Measurements from ENCODE around the gene RNF144A. TPM values are rescaled to one million over a fixed set of nuclear protein-coding genes. Genes with fewer than 3 reads are reported as not detected.
"Not testable (repeated sequence)": the region's sequence is repeated elsewhere in the genome, so short reads cannot be mapped to it uniquely, and the experiment has no call there.

The RNF144A gene
- total and polyA plus RNA-seq, 2 donors (not counting 3 experiments of a cell fraction or from before 2014, with no cell fraction given) = 9.7 to 28.8 TPM

DNA sequence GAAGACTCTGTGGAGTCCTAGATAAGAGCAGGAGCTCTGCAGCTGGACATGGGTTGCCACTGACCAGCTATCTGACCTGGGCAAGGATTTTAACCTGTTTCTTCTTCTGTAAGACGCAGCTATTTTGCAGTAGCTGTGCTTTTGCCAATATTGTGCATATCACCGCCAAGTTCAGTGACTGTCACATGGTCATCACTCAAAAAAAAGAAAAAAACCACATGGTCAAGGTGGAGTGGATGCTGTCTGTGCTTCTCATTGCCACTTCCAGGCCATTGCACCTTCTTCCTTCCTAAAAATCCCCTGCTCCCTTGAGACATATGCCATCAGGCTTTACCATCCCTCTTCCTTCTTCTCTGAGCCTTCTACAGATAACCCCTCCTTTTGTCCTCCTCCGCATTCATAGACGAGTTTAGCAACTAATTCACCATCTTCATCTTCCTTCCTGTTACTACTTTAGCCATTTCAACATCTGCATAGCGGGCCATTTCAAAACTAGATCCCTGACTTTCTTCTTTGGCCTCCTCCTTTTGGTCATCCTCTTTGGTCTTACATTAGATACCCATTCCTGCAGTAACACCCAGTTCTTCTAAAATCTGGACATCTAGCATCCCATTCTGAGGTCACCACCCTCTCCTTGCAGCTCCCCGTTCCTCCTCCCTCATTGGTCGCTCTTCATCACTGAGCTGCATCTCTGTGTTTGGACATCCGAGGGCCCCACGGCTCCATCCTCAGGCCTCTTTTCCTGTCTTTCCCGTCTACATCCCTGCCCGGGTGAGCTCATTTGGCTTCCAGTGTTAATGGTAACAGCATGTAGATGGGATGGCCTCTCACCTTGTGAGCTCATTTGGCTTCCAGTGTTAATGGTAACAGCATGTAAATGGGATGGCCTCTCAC, 17.8 kb downstream of the RNF144A start:
- no peaks in the 10 kb centered on the region for H3K9me3 ChIP-seq (replicated peaks; ENCODE audit: control insufficient read depth, insufficient read depth, low read length)
- no peak overlapping the region for H3K9ac ChIP-seq (replicated peaks; ENCODE audit: extremely low read depth, insufficient read depth, low read length)
- TF ChIP-seq MYC (IDR thresholded peaks at IDR 0.05; ENCODE audit: low read depth, low read length) = no peak
- TF ChIP-seq, protein P1, sequence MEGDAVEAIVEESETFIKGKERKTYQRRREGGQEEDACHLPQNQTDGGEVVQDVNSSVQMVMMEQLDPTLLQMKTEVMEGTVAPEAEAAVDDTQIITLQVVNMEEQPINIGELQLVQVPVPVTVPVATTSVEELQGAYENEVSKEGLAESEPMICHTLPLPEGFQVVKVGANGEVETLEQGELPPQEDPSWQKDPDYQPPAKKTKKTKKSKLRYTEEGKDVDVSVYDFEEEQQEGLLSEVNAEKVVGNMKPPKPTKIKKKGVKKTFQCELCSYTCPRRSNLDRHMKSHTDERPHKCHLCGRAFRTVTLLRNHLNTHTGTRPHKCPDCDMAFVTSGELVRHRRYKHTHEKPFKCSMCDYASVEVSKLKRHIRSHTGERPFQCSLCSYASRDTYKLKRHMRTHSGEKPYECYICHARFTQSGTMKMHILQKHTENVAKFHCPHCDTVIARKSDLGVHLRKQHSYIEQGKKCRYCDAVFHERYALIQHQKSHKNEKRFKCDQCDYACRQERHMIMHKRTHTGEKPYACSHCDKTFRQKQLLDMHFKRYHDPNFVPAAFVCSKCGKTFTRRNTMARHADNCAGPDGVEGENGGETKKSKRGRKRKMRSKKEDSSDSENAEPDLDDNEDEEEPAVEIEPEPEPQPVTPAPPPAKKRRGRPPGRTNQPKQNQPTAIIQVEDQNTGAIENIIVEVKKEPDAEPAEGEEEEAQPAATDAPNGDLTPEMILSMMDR (IDR thresholded peaks at IDR 0.05; ENCODE audit: extremely low read depth in 1 of 2, insufficient read depth in 1 of 2, low read depth in 1 of 2, low read length in 2 of 2) = no peak
- TF ChIP-seq, protein P2, sequence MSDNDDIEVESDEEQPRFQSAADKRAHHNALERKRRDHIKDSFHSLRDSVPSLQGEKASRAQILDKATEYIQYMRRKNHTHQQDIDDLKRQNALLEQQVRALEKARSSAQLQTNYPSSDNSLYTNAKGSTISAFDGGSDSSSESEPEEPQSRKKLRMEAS (IDR thresholded peaks at IDR 0.05; ENCODE audit: insufficient read depth, insufficient read length) = no peak
- TF ChIP-seq EZH2 (IDR thresholded peaks at IDR 0.05; ENCODE audit: borderline replicate concordance, low read depth, low read length, severe bottlenecking) = no peak
- no peak for TF ChIP-seq POLR2AphosphoS5 (IDR thresholded peaks at IDR 0.05; ENCODE audit: insufficient read depth, low read depth, low read length)
- TF ChIP-seq JUN (IDR thresholded peaks at IDR 0.05; ENCODE audit: borderline replicate concordance, insufficient read depth, insufficient read length, low read depth) = no peak
- no peak for TF ChIP-seq FOS (IDR thresholded peaks at IDR 0.05; ENCODE audit: borderline replicate concordance, insufficient read depth, low read length)
- no peak for TF ChIP-seq GATA2 (IDR thresholded peaks at IDR 0.05; ENCODE audit: insufficient read depth, insufficient read length, low read depth, low read length)
- TF ChIP-seq POLR2A (IDR thresholded peaks at IDR 0.05; ENCODE audit: low read depth, low read length) = no peak
- H3K36me3 ChIP-seq (ENCODE audit: control insufficient read depth in 2 of 2, extremely low read depth in 1 of 2, insufficient read depth in 2 of 2, low read length in 2 of 2) = no peaks in the 10 kb centered on the region
- H3K4me1 ChIP-seq (ENCODE audit: control insufficient read depth, extremely low read depth, insufficient read depth, low read length) = no peaks in the 10 kb centered on the region
- H3K9me1 ChIP-seq (replicated peaks; ENCODE audit: control insufficient read depth, extremely low read depth, insufficient read depth, low read length) = no peaks in the 10 kb centered on the region
- FAIRE-seq = no peak
- no peaks in the 10 kb centered on the region for H4K20me1 ChIP-seq (replicated peaks; ENCODE audit: control insufficient read depth, extremely low read depth, insufficient read depth, low read length)
- H3K27ac ChIP-seq (ENCODE audit: insufficient read depth, low read depth, low read length) = no peak overlapping the region
- H2AFZ ChIP-seq (ENCODE audit: low read depth, low read length) = no peak overlapping the region
- DNase-seq (ENCODE audit: low read depth, low spot score) = no peak
- intact Hi-C loops (cut with micrococcal nuclease) (no loop called here), dilution Hi-C loops (cut with MboI; ENCODE audit: extremely low pct_ligation_motif_present, low sequenced_read_pairs) (no loop called here)
- POLR2A ChIA-PET = no interaction called here
- no peak overlapping the region for H3K4me2 ChIP-seq (ENCODE audit: insufficient read depth, low read length)
- H3K4me3 ChIP-seq (replicated peaks in 1 of 3; ENCODE audit: insufficient read depth in 1 of 3, low read depth in 1 of 3, low read length in 3 of 3) = no peak overlapping the region
- no peaks in the 10 kb centered on the region for H3K27me3 ChIP-seq (ENCODE audit: control insufficient read depth in 2 of 2, insufficient read depth in 2 of 2, low read length in 2 of 2)
- CTCF ChIA-PET = interaction anchor here (1.0 kb wide), 1 partner anchor 109 kb away, joined by 5 read pairs; no protein-coding TSS in a partner anchor
- no peaks in the 10 kb centered on the region for H3K79me2 ChIP-seq (ENCODE audit: control insufficient read depth, insufficient read depth, low read length)
- BruUV-seq (replicated peaks) = no TSS peak

DNA sequence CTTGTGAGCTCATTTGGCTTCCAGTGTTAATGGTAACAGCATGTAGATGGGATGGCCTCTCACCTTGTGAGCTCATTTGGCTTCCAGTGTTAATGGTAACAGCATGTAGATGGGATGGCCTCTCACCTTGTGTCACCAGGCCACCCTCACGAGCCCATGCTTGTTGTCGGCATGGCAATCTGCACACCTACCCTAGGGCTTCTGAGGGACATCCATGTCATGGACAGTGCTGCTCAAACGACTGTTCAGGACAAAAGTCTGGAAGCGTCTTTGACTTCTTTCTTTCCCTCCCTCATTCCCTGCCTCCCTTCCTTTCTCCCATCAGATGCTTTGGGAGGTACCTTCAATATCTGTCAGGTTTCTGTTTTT, 18.4 kb downstream of the RNF144A start:
- not testable (repeated sequence) for H3K9me3 ChIP-seq (replicated peaks; ENCODE audit: control insufficient read depth, insufficient read depth, low read length)

More for the DNA sequence above, 18.4 kb downstream of the RNF144A start:
- DNase-seq (ENCODE audit: low read depth, low spot score); H3K36me3 ChIP-seq (ENCODE audit: control insufficient read depth in 2 of 2, extremely low read depth in 1 of 2, insufficient read depth in 2 of 2, low read length in 2 of 2); H3K27ac ChIP-seq (ENCODE audit: insufficient read depth, low read depth, low read length); H3K4me3 ChIP-seq (replicated peaks in 1 of 3; ENCODE audit: insufficient read depth in 1 of 3, low read depth in 1 of 3, low read length in 3 of 3); H4K20me1 ChIP-seq (replicated peaks; ENCODE audit: control insufficient read depth, extremely low read depth, insufficient read depth, low read length); BruUV-seq (replicated peaks); FAIRE-seq; H3K4me2 ChIP-seq (ENCODE audit: insufficient read depth, low read length); POLR2A ChIA-PET; intact Hi-C loops (cut with micrococcal nuclease); H3K9ac ChIP-seq (replicated peaks; ENCODE audit: extremely low read depth, insufficient read depth, low read length); H2AFZ ChIP-seq (ENCODE audit: low read depth, low read length); H3K9me1 ChIP-seq (replicated peaks; ENCODE audit: control insufficient read depth, extremely low read depth, insufficient read depth, low read length); H3K27me3 ChIP-seq (ENCODE audit: control insufficient read depth in 2 of 2, insufficient read depth in 2 of 2, low read length in 2 of 2); dilution Hi-C loops (cut with MboI; ENCODE audit: extremely low pct_ligation_motif_present, low sequenced_read_pairs); H3K4me1 ChIP-seq (ENCODE audit: control insufficient read depth, extremely low read depth, insufficient read depth, low read length); H3K79me2 ChIP-seq (ENCODE audit: control insufficient read depth, insufficient read depth, low read length): not testable (repeated sequence)
- CTCF ChIA-PET = interaction anchor here (1.0 kb wide), 1 partner anchor 109 kb away, joined by 5 read pairs; no protein-coding TSS in a partner anchor

Data from endothelial cell of umbilical vein (primary cell).